Peyer's patch (tissue), 4 donors: ENCODE results near the gene TRAPPC10.

Experiments
- POLR2A ChIP-seq, 2 donors: fragments of 450-650 bp; IDR thresholded peaks; one replicate each; pipeline ENCODE4 v1.5.1; 2017; ENCODE audit warnings: antibody characterized with exemption in 2 of 2, mild to moderate bottlenecking in 2 of 2, moderate library complexity in 2 of 2
- TF ChIP-seq, protein P1 (sequence below), 6 experiments: fragments of 450-650 bp in 4 of 6; fragments of 200-600 bp in 2 of 6; sonication (generic) in 1 of 6; IDR thresholded peaks; one replicate each; pipeline ENCODE4 v1.5.1; 2017 to 2019; ENCODE audit warnings: antibody characterized with exemption in 6 of 6, mild to moderate bottlenecking in 3 of 6, moderate library complexity in 1 of 6

DNA sequence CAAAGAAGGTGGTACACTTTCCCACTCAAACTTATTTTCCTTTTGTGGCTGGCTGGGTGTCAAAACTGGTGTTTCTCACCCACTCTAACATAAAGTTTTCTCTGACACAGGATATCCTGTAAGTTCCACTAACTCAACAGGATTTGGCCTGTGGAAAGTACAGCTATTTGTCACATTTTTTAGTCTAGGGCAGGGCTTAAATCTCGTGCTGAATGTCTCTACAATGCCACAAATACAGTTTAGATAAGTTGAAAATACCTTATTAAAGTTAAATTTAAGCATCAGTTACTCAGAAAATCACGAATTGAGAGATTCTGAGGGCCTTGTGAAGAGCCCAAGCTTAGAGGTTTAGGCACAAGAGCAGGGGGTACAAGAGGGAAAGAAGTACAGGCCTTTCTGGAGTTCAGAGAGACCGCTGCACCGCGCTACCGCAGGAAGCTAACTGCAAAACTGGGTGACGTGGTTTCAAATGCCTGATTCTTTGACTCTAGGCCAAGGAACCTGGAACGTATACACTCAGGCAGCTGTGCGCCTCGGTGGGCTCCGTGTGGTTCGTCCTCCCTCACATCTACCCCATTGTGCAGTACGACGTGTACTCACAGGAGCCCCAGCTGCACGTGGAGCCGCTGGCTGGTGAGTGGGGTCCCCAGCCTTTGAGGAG lies 71.7 kb downstream of the TRAPPC10 start:
- TF ChIP-seq, protein P1, sequence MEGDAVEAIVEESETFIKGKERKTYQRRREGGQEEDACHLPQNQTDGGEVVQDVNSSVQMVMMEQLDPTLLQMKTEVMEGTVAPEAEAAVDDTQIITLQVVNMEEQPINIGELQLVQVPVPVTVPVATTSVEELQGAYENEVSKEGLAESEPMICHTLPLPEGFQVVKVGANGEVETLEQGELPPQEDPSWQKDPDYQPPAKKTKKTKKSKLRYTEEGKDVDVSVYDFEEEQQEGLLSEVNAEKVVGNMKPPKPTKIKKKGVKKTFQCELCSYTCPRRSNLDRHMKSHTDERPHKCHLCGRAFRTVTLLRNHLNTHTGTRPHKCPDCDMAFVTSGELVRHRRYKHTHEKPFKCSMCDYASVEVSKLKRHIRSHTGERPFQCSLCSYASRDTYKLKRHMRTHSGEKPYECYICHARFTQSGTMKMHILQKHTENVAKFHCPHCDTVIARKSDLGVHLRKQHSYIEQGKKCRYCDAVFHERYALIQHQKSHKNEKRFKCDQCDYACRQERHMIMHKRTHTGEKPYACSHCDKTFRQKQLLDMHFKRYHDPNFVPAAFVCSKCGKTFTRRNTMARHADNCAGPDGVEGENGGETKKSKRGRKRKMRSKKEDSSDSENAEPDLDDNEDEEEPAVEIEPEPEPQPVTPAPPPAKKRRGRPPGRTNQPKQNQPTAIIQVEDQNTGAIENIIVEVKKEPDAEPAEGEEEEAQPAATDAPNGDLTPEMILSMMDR (IDR thresholded peaks at IDR 0.05): no peak
- TF ChIP-seq POLR2A (IDR thresholded peaks at IDR 0.05): no peak
